Measurements from ENCODE around the gene ST8SIA6.

Gene ST8SIA6

DNA sequence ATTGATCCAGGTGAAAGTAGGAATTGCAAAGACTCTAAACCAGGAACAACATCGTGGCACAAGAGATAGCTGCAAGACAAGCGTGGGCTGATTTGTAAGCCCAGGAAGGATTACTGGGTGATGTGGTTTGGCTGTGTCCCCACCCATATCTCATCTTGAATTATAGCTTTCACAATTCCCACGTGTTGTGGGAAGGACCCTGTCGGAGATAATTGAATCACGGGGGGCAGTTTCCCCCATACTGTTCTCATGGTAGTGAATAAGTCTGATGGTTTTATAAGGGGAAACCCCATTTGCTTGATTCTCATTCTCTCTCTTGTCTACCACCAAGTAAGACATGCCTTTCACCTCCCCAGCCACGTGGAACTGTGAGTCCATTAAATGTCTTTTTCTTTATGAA is 59.5 kb downstream of the ST8SIA6 start:
- H3K36me3 Mint-ChIP-seq: no peaks in the 10 kb centered on the region
- H3K27ac Mint-ChIP-seq: no peak overlapping the region
- H3K27me3 Mint-ChIP-seq: peaks cover 9% of the 10 kb centered on the region
- H3K9me3 Mint-ChIP-seq: peaks cover 2% of the 10 kb centered on the region
- no peak overlapping the region for H3K4me3 Mint-ChIP-seq
- H3K4me1 Mint-ChIP-seq: no peaks in the 10 kb centered on the region
- ATAC-seq: no peak

DNA sequence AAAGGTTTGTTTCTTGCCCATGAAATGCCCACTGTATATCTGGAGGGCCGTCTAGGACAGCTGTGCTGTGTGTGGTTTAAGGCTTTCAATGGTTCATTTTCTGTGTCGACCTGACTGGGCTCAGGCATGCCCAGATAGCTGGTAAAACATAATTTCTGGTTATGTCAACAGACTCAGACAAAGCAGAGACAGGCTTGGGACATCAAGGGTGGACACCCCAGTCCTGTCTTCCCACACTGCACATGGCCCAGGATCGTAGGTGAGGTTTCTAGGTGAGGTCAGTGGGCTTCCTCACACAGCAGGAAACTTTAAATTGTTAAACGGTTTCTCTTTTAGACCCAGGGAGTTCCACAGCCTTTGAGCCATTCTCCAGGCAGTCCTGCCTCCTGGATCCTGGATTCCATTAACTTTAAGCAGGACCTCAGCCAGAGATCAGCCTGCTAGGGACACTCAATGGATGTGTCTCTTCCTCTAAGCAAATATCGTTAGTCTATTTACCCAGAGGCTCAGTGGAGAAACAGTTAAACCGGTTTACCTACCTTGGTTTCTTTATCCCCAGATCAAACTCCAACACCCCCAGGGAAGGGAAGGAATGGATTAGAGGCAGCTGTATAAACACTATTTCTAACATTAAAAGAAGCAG is 66.4 kb downstream of the ST8SIA6 start:
- Mint-ChIP-seq H3K36me3 (no peaks in the 10 kb centered on the region), H3K27me3 (no peaks in the 10 kb centered on the region), H3K4me3 (no peak overlapping the region), H3K9me3 (peaks cover 8% of the 10 kb centered on the region), H3K4me1 (no peaks in the 10 kb centered on the region), H3K27ac (no peak overlapping the region)
- ATAC-seq: no peak

DNA sequence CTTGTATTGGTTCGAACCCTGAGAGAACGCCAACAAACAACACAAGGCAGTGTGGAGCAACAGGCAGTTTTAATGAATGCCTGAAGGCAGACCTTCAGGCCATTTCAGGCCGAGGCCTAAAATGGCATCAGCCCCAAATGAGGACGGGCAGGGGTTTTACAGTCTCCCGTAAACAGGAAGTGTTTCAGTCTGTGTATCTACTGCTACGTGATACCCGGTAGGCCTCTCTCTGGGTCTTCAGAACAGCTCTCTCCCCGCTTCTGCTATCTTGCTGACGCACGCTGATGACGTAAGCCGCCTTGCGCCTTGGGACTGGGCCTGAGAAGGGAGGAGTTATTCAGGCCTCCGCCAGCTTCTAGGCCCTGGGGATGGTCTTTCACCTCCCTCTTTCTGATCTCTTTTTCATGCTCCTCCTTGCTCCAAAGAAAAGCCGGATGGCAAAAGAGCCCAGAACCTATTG is 67.7 kb downstream of the ST8SIA6 start:
- no peaks in the 10 kb centered on the region for H3K36me3 Mint-ChIP-seq
- no peak overlapping the region for H3K27ac Mint-ChIP-seq
- no peak overlapping the region for H3K4me3 Mint-ChIP-seq
- no peak for ATAC-seq
- H3K4me1 Mint-ChIP-seq: no peaks in the 10 kb centered on the region
- H3K9me3 Mint-ChIP-seq: peaks cover 5% of the 10 kb centered on the region
- H3K27me3 Mint-ChIP-seq: no peaks in the 10 kb centered on the region

DNA sequence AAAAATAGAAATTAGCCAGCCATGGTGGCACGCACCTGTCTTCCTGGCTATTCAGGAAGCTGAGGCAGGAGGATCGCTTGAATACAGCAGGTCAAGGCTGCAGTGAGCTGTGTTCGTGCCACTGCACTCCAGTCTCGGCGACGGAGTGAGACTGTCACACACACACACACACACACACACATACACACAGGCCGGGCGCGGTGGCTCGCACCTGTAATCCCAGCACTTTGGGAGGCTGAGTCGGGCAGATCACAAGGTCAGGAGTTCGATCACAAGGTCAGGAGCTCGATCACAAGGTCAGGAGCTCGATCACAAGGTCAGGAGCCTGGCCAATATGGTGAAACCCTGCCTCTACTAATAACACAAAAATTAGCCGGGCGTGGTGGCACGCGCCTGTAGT is 68.4 kb downstream of the ST8SIA6 start:
- Mint-ChIP-seq H3K27me3 (no peaks in the 10 kb centered on the region), H3K9me3 (peaks cover 5% of the 10 kb centered on the region), H3K27ac (no peak overlapping the region), H3K36me3 (no peaks in the 10 kb centered on the region), H3K4me1 (no peaks in the 10 kb centered on the region), H3K4me3 (no peak overlapping the region)
- no peak for ATAC-seq

DNA sequence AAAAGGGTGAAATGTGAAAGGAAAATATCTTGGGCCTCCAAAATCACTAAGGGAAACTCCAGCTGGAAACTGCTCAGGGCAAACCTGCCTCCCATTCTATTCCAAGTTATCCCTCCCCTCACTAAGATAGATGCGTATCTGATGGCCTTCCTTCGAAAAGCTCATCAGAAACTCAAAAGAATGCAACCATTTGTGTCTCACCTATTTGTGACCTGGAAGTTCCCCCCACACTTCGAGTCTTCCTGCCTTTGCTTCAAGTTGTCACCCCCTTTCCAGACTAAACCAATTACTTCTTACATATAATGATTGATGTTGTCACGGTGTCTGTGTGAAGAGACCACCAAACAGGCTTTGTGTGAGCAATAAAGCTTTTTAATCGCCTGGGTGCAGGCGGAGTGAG is 69.3 kb downstream of the ST8SIA6 start:
- Mint-ChIP-seq H3K4me3 (no peak overlapping the region), H3K9me3 (peaks cover 8% of the 10 kb centered on the region), H3K27ac (no peak overlapping the region), H3K36me3 (no peaks in the 10 kb centered on the region), H3K27me3 (no peaks in the 10 kb centered on the region), H3K4me1 (no peaks in the 10 kb centered on the region)
- no peak for ATAC-seq

DNA sequence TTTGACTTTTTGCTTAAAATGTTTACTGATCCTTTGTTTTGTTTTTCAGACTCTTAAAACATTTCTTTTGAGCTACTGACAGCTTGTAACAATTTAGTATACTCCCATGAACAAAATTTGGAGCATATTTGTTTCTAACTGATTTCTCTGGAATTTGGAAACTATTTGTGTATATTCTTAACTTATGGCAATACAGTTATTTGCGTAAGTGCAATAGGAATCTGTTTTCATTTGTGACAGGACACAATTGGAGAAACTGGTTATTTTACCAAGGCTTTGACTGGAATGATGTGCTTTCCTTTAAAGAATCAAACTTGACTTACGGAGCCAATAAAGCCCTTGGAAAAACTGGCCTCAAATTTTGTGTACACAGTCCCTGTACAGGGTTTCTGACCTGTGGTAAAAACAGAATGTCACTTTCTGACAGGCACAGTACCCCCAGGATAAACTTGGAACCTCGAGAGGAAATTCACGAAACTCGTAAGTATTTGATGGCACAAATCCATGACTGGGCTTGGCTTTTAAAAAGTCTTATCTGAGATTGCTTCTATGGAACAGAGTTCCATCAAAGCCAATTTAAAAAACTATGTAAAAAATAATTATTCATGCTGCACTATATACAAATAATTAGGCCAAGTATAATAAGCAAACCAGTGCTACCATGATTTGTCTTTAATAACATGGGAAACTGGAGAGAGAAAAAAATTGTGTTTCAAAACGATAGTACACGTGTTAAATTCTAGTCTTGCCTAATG is 70.4 kb downstream of the ST8SIA6 start:
- no peaks in the 10 kb centered on the region for H3K4me1 Mint-ChIP-seq
- no peak overlapping the region for H3K27ac Mint-ChIP-seq
- no peak for ATAC-seq
- no peak overlapping the region for H3K4me3 Mint-ChIP-seq
- H3K36me3 Mint-ChIP-seq: no peaks in the 10 kb centered on the region
- H3K9me3 Mint-ChIP-seq: peaks cover 8% of the 10 kb centered on the region
- no peaks in the 10 kb centered on the region for H3K27me3 Mint-ChIP-seq

DNA sequence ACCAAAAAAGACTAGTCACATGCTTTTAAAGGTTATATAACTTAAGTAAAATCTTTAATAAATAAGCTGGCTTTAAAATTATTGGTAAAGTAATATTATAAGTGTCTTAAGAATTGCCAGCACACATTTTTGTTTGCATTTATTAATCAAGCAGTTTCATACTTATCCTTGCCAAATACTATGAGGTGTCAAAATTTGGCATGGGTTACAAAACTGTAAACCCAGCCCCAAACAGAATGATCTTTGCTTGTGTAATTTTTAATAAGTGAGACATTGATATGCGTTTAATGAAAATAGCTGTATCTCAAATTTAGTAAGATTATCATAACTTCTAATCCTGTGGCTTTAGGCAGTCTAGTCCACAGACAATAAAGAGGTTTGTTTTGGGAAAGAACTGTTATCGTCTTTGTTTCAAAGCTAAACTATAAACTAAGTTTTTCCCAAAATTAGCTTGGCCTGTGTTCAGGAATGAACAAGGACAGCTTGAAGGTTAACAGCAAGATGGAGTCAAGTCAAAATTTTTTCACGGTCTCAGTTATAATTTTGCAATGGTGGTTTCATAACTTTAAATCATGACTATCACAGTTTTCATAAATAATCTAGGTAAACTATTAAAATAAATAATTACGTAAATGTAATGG is 72.8 kb downstream of the ST8SIA6 start:
- no peaks in the 10 kb centered on the region for H3K27me3 Mint-ChIP-seq
- ATAC-seq: no peak
- no peaks in the 10 kb centered on the region for H3K36me3 Mint-ChIP-seq
- H3K4me3 Mint-ChIP-seq: no peak overlapping the region
- H3K9me3 Mint-ChIP-seq: peaks cover 8% of the 10 kb centered on the region
- H3K27ac Mint-ChIP-seq: no peak overlapping the region
- no peaks in the 10 kb centered on the region for H3K4me1 Mint-ChIP-seq

DNA sequence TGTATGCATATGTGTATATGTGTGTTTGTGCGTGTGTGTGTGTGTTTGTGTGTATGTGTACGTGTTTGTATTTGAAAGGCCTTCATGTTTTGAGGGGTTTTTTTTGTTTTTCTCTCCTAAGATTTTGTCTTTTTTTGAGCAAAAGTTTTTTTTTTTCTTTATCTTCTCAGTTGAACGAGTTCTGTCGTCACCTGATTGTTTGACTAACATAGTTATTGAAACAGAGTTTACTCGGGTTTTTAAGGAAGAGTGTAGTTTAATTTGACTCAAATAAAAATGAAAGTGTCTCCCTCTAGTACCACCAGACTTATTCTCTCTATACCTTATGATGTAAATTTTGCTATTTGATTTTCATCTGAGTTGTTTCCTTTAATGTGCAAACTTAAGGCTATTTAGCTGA is 73.5 kb downstream of the ST8SIA6 start:
- H3K4me3 Mint-ChIP-seq: no peak overlapping the region
- ATAC-seq: no peak
- H3K9me3 Mint-ChIP-seq: peaks cover 8% of the 10 kb centered on the region
- H3K36me3 Mint-ChIP-seq: no peaks in the 10 kb centered on the region
- H3K27me3 Mint-ChIP-seq: no peaks in the 10 kb centered on the region
- no peak overlapping the region for H3K27ac Mint-ChIP-seq
- no peaks in the 10 kb centered on the region for H3K4me1 Mint-ChIP-seq

DNA sequence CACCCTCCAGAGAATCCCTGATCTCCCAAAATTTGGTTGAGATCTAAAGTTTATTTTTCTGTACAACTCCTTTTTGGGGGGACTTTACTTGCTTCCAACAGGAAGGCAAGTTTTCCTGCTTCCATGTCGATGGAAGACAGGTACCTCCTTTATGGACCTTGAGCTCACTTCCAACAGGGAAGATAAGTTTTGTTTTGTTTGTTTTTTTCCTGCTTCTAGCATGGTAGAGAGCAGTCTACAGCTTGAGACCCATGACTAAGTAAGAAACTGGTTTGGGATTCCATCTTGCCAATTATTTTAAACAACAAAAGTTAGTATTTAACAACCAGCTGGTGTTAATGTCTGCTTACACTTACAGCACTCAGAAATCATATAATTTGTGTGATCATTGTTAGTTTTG is 74.4 kb downstream of the ST8SIA6 start:
- H3K4me3 Mint-ChIP-seq: no peak overlapping the region
- no peak overlapping the region for H3K27ac Mint-ChIP-seq
- no peaks in the 10 kb centered on the region for H3K36me3 Mint-ChIP-seq
- H3K4me1 Mint-ChIP-seq: no peaks in the 10 kb centered on the region
- no peak for ATAC-seq
- H3K9me3 Mint-ChIP-seq: peaks cover 3% of the 10 kb centered on the region
- no peaks in the 10 kb centered on the region for H3K27me3 Mint-ChIP-seq

DNA sequence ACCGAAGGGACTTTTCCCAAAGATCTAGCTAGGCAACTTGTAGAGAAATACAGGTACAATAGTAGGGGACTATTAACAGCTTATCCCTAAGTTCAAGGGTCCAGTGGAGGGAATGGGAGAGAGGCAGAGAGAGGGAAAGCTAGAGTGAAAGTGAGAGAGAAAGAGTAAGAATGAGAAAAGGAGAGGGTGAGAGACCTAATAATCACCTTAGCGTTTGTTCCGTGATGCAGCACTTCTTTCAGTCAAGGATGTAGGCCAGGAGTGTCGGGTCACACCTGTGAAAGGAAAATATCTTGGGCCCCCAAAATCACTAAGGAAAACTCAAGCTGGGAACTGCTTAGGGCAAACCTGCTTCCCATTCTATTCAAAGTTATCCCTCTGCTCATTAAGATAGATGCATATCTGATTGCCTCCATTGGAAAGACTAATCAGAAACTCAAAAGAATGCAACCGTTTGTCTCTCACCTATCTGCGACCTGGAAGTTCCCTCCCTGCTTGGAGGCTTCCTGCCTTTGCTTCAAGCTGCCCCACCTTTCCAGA is 75.2 kb downstream of the ST8SIA6 start:
- no peak overlapping the region for H3K4me3 Mint-ChIP-seq
- ATAC-seq: no peak
- peaks cover 3% of the 10 kb centered on the region for H3K9me3 Mint-ChIP-seq
- no peaks in the 10 kb centered on the region for H3K36me3 Mint-ChIP-seq
- H3K27me3 Mint-ChIP-seq: no peaks in the 10 kb centered on the region
- H3K27ac Mint-ChIP-seq: no peak overlapping the region
- H3K4me1 Mint-ChIP-seq: no peaks in the 10 kb centered on the region

DNA sequence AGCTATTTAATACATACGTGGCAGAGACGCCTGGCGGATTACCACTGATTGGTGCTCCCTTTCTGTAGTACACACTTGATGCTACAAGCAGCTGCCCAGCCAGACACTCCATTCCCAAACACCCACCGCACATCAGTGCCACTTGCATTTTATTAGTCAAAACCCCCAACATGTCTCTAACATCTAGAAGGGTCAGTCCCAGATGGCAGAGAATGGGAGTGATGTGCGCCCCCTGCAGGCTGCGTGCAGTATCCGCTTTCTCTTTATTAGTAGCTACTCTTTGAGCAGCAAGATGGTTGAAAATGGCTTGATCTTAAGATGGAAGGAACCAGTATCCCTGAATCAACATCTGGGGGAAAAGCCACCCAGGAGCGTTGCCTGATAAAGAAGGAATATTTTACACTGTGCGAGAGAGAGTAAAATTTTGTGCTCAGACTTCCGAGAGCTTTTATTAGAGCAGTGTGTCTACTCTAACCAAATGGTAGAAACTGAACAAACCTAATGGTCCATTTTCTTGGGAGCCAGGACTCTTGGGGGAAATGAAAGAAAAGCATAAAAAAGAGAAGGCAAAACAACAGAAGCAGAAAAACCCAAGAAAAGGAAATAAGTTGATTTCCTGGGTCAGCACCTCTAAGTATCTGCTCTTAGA is 78.3 kb downstream of the ST8SIA6 start:
- H3K27me3 Mint-ChIP-seq: no peaks in the 10 kb centered on the region
- no peaks in the 10 kb centered on the region for H3K36me3 Mint-ChIP-seq
- peaks cover 3% of the 10 kb centered on the region for H3K9me3 Mint-ChIP-seq
- no peaks in the 10 kb centered on the region for H3K4me1 Mint-ChIP-seq
- H3K4me3 Mint-ChIP-seq: no peak overlapping the region
- no peak for ATAC-seq
- no peak overlapping the region for H3K27ac Mint-ChIP-seq

DNA sequence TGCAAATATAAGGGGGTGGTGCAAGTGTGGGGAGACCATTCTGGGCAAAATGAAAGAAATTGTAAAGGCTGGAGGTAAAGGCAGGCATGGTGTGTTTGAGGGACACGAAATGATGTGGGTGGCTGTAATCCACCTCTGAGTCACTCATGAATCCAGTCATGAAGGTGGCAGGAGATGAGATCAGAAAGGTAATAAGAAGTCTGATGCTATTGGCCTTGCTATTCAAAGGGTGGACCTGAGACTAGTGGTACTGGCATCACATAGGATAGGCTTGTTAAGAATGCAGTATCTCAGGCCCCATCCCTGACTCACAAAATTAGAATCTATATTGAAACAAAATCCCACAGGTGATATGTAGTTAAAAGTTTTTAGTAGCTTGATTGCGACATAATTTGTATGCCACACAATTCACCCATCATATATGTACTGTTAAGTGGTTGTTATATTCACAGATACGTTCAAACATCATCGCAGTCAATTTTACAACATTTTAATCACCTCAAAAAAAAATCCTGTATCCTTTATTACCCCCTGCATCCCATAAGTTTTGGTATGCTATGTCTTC is 85.6 kb downstream of the ST8SIA6 start:
- no peaks in the 10 kb centered on the region for H3K36me3 Mint-ChIP-seq
- no peak overlapping the region for H3K4me3 Mint-ChIP-seq
- no peak overlapping the region for H3K27ac Mint-ChIP-seq
- no peak for ATAC-seq
- H3K4me1 Mint-ChIP-seq: no peaks in the 10 kb centered on the region
- no peaks in the 10 kb centered on the region for H3K27me3 Mint-ChIP-seq
- H3K9me3 Mint-ChIP-seq: peaks cover 4% of the 10 kb centered on the region

DNA sequence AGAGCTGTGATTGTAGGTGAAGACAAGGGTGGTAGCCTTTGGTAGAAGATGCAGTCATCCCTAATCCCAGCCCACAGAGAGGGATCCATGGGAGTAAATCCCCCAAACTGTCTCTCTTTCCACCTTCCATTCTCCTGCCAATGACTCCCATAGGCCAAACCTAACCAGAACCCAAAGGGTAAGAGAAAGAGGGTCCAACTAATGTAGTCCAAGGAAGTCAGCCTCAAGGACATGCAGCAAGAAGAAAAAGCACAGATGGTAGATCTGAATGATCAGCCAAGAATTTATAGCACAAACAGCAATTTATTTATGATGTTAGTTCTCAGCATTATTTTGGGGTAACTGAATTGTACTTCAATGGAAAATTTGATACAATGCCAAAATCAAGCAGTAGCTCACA is 87.7 kb downstream of the ST8SIA6 start:
- H3K27me3 Mint-ChIP-seq: peaks cover 1% of the 10 kb centered on the region
- H3K4me1 Mint-ChIP-seq: no peaks in the 10 kb centered on the region
- H3K27ac Mint-ChIP-seq: no peak overlapping the region
- ATAC-seq: no peak
- H3K4me3 Mint-ChIP-seq: no peak overlapping the region
- peaks cover 4% of the 10 kb centered on the region for H3K9me3 Mint-ChIP-seq
- H3K36me3 Mint-ChIP-seq: no peaks in the 10 kb centered on the region

DNA sequence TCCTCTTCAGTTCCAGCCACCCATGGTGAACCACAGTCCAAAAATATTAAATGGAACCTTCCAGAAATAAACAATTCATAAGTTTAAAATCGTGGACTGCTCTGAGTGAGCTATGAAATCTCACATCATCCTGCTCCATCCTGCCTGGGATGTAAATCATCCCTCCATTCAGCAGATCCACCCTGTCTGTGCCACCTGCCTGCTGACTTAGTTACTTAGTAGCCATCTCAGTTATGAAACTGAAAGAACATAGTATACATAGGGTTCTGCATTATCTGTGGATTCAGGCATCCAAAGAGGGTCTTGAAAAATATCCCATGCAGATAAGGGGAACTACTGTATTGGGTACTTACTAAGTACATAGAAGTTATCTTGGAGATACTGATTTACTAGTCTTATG is 89.0 kb downstream of the ST8SIA6 start:
- ATAC-seq: no peak
- no peaks in the 10 kb centered on the region for H3K4me1 Mint-ChIP-seq
- no peak overlapping the region for H3K4me3 Mint-ChIP-seq
- no peaks in the 10 kb centered on the region for H3K36me3 Mint-ChIP-seq
- H3K27me3 Mint-ChIP-seq: peaks cover 14% of the 10 kb centered on the region
- peaks cover 7% of the 10 kb centered on the region for H3K9me3 Mint-ChIP-seq
- H3K27ac Mint-ChIP-seq: no peak overlapping the region

DNA sequence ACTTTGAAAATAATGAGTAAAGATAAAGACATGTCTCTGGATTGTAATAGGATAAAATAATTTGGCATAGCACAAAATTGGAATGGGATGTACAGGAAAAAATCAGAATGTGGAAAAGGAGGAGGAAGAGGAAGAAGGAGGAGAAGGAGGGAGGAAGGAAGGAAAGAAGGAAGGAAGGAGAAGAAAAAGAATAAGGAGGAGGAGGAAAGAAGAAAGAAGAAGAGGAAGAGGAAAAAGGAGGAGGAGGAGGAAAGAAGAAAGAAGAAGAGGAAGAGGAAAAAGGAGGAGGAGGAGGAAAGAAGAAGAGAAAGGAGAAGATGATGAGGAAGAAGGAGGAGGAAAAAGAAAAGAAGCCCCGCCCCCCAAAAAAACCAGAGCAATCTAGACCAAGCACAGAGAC is 95.9 kb downstream of the ST8SIA6 start:
- no peak for ATAC-seq
- Mint-ChIP-seq H3K4me1 (no peaks in the 10 kb centered on the region), H3K9me3 (peaks cover 7% of the 10 kb centered on the region), H3K27me3 (peaks cover 27% of the 10 kb centered on the region), H3K4me3 (no peak overlapping the region), H3K27ac (no peak overlapping the region), H3K36me3 (no peaks in the 10 kb centered on the region)
